Stimulated activated CD8-positive, alpha-beta memory T cell treated with anti-CD3 and anti-CD28 coated beads, Interleukin-7, amount 100 ng/mL, for 24 hours (primary cell): Measurements from ENCODE around the gene GORASP2.

Experiments
- DNase-seq: peaks from one replicate; pipeline ENCODE4 v3.0.0-alpha.2; 2020; ENCODE audit warnings: low read depth

GORASP2 gene

DNA sequence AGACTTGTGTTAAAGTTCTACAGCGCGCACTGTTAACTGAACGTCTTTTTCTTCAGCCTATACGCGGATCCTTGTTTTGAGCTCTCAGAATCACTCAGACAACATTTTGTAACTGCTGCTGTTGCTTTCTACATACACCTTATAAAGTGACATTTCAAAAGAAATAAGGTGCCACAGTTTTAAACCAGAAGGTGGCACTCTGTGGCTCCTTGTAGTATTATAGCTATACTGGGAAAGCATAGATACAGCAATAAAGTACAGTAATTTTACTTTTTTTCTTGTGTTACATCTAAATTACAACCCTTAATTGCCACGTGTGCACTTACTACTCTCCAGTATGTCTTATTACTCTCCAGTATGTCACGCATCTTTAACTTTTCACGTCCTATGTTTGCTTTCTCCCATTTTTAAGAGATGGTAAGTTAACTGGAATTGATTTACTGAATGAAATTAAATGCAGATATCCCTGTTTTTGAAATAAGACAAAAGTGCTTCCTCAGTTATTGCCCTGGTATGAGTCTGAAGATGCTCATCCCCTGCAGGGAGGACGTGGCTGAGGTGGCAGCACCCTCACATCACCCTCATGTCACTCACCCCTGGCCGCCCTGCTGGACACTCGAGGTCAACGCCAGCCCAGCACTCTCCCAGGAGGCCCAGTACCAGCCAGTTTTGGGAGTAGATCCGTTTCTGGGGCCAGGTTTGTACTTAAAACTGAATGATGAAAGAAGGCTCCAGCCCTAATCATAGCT, 37.8 kb downstream of the GORASP2 start:
- DNase-seq, result no peak

DNA sequence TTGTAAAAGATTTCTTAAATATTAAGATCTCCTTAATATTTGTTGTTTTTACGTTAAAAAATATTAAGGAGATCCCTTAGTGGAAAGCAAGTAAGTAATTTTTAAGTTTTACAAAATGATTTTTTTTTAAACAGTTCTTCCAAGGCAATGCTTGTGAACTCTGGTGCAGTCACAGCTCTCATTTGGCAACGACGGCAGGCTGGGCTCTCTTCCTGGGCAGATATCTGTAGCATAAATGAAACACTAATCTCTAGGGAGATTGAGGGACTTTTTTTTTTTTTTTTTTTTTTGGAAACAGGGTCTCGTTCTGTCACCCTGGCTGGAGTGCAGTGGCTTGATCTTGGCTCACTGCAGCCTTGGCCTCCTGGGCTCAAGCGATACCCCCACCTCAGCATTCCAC, 38.5 kb downstream of the GORASP2 start:
- no peak for DNase-seq

DNA sequence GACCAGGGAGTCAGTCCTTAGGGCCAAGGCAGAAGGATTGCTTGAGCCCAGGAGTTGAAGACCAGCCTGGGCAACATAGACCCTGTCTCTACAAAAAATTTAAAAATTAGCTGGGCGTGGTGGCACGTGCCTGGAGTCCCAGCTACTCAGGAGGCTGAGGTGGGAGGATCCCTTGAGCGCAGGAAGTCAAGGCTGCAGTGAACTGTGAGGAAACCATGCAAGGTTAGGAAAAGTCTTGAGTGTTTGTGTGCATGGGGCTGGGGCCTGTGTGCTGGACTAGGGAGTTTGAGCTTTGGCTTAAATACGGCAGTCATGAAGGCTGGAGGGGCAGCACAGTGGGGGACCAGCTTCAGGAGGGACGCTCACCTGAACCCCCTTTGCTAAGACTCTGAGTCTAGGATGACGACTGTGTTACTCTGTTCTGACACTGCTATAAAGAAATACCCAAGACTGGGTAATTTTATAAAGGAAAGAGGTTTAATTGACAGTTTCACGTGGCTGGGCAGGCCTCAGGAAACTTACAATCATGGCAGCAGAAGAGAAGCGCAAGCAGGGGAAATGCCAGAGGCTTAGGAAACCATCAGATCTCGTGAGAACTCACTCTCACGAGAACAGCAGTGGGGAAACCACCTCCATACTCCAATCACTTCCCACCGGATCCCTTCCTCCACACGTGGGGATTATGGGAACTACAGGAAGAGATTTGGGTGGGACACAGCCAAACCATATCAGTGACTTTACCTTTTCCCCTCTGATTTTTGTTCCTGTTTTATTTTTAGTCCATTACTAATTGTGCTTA, 39.4 kb downstream of the GORASP2 start:
- DNase-seq, result no peak

DNA sequence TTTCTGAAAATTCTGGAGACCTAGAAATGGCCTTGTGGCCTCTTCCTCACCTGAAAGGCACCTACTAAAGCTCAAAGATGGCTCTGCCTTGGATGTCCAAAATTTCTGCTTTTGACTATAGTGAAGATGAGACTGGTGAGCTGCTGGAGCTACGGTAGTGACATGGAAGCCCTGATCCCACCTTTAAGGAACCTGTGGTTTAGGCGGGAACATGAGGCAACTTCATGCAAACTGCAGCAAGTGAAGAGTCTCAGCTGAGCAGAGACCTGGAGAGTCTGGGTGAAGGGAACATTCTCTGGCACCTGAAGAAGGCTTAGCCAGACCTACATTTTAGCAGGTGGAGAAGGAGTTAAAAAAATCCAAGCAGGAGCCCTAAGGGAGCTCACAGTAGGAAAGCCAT, 40.0 kb downstream of the GORASP2 start:
- no peak for DNase-seq

DNA sequence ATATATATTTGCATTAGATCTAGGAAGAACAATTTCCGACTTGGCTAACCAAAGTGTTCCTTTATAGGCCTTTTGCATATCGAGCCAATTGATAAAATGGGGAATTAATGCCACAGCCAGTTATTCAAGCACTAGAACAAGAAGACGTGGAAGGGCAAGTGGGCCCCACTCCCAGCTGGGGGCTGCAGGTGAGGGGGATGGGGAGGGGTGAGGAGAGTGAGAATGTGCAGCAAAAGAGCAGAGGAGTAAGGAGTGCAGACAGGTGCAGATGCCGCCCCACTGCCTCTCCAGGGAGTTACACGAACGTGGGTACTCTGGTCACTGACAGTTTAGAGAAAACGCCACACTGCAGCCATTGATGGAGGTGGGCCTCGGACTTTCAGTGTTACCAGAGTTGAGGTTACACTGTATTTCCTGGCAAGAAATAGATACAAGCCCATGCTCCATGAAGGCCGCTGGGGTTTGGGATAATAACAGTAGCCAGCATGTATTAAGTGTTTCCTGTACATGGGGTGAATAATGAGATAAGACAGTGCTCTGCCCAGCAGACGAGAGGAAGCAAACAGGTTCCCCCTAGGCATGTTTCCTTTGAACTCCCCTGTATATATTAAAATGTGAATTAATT, 40.9 kb downstream of the GORASP2 start:
- no peak for DNase-seq

DNA sequence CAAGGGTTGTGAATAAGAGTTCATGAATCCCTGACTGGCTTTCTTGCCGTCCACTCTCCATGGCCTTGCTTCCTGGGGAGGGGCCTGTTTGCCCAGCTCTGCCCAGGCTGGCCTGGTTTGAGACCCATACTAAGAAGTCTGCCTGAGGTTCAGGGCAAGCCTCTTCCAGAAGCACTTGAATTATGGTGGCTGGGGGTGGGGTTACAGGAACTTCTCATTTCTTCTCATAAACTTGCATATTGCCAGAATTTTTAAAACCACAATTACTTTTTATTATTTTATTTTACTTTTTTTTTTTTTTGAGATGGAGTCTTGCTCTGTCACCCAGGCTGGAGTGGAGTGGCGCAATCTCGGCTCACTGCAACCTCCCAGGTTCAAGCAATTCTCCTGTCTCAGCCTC, 42.0 kb downstream of the GORASP2 start:
- DNase-seq, result no peak

DNA sequence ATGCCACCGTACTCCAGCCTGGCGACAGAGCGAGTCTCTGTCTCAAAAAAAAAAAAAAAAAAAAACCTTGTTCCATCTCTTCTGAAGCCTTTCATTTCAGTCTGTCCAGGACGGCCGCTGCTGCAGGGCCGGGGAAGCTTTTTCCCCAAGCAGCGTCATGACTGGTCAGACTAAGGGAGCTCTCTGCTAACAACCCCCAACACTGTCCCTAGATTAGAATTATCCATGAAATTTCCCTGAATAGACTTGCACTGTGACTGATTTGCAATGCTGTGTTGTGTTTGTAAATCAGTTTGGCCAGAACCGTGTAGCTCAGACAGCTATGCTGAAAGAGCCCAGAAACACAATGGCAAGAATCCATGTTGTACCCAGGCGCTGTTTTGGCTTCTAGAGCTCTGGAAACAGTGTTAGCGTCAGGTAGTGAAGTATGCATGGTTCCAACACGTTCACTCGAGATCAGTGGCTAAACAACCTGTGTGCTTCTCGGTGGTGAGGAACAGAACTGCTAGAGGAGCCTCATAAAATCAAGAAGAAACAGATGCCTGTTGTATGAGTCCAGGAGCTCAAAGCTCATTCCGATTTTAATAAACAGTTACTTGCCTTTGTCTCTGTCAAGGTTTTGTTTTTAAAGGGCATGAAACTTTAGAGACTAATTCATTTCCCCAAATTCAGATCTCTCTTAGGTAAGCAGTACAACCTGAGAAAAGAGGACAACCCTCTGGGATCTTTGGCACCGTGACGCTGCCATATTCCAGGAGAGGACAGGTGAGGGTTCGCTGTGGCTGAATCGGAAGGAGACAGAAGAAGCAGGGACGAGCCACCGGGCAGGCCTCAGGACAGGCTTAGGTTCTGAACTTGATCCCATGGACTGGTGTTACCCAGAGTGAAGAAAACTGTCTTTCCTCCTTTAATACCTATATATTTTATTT, 43.5 kb downstream of the GORASP2 start:
- no peak for DNase-seq

DNA sequence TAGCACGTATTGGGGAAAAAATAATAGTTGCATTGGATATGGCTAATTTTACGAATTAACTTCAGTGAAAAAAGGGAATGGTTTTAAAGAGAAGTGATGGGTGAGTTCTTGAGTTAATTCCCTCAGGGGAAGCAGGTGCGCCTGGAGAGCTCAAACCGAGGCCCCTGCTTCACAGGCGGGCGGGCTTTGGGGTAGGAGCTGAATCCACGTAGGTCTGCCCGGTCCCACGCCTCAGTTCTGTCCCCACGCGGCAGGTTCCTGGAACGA, 44.1 kb downstream of the GORASP2 start:
- no peak for DNase-seq

DNA sequence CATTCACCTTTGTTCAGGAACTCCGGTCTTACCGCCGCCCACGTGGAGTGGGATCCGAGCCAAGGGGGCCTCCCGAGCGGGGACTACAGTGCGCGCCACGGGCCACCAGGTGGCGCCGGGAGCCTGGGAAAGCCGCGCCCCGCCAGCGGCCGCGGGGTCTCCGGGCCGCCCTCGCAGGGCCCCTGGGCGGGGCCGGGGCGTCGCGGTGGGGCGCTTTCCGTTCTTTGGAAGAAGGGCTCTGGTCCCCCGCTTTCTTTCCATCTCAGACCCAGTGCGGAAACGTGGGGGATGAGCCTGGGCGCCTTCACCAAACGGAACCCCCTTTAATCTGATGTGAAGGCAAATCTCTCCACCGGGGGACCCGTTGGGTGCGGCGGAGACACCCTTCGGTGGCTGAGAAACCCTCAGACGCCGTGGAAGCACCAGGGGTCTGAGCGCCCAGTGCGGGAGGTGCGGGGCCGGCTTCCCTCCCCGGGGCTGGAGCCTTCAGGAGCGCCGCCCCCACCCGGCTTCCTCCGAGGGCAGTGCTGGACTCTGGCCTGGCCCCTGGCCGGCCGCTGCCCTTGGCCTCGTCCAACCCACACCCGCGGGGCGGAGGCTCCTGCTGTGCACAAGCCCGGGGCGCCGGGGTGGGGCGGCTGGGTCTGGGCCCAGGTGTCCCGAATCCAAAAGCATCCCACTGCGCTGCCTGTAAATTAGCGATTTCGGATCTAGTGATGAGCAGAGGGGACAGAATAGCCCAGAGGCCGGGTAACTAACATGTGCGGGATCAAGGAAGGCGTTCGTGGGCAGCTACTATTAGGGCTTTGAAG, 44.6 kb downstream of the GORASP2 start:
- peak; percentile 77 for DNase-seq

DNA sequence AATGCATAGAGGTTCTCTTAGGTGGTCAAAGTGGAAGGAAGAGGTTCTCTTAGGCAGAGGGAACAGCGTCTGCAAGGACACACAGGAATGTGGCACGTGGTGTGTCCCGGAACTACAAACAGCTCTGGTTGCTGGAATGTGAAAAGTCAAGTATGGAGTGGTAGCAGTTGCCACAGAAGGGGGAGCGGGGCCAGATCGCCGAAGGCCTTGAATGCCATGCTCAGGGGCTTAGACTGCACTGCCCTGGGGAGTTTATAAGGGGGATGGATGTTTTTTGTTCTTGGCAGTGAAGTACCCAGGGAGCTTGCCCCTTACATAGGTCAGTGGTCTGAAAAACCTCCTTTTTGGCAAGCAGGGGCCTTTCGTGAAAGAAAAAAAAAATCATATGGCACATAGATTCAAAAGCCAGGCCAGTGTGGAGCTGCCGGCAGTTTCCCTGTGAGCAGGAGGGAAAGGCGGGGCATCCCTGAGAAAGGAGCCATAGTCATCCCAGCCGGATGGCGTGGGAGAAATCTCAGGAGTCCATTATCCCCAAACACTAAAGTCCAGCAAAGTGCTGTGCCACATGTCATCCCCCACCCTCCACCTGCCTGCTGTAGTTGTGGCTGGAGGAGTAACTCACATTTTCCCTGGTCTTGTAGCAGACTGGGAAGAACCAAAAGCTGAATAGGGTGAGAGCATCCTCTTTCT, 45.4 kb downstream of the GORASP2 start:
- no peak for DNase-seq

DNA sequence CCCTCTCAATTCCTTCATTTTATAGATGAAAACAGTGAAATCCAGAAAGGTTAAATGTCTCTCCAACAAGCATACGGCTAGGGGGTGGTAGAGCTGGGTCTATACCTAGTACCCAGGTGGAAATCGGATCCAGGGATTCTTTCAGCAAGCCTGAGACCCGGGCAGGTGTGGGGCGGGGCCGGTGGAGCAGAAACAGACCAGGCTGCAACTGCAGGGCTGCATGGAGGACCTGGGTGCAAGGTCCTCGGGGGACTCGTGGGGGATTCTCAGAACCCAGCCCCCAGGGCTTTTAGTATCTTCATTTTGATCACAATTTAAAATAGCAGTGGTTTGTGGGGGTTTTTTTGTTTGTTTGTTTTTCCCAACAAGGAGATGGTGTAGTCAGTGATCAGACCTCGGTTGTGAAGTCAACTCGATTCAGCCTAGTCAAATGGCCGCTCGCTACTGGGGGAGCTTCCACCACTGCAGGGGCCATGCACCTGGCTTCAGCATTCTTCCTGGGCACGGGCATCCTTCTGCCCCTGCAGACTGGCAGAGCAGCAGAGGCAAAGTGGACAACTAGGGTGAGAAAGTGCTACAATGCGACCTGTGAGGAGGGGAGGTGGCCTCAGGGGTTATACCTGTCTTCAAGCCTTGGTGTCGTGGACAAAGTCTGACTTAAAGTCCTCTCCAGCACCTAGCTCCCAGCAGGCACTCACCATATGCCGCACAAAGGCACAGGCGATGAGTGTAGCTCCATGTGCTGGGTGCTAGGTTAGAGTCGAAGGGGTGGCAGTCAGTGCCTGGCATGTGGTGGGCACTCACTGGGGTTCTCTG, 46.3 kb downstream of the GORASP2 start:
- DNase-seq, result no peak

DNA sequence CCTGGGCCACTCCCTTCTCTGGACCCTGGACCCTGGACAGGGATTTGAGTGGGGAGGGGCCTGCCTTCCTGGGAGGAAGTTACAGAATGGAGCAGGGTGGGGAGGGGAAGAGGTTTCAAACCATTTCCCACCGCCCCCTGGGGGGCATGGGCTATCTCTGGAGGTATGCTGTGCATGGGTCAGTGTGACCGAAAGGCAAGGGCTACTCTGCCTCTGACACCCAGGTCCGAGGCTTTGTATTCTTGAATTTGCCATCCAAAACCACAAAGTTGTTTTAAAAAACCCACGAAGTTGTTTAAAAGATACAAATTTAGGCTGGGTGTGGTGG, 46.9 kb downstream of the GORASP2 start:
- DNase-seq, result no peak

DNA sequence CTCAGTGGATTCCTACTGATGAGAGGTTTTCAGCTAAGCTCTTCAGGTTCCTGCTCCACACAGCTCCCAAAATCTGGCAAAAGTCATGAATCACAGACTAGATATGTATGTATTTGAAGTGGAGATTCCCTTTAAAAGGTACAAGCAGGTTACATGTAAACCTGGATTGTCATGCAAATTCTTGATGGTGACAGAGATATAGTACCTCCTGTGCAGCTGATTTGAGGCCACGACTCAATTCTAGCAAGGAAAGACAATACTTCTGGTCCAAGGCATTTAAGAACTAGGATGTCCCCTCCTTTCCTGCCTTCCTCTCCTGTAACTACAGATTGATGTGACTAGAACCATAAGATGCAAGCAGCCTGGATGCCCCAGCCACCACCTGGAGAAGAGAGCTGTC, 55.0 kb downstream of the GORASP2 start:
- DNase-seq, result no peak

DNA sequence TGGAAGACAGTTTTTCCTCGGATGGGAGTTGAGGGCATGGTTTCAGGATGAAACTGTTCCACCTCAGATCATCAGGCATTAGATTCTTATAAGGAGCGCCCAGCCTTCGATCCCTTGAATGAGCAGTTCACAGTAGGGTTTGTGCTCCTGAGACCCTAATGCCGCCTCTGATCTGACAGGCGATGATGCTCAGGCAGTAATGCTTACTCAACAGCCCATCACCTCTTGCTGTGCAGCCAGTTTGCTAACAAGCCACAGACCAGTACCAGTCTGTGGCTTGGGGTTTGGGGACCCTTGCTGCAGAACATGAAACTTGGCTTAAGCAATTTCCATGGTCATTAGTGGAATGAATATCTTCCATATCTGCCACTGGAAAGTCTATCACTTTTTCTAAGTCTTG, 56.4 kb downstream of the GORASP2 start:
- DNase-seq, result no peak

DNA sequence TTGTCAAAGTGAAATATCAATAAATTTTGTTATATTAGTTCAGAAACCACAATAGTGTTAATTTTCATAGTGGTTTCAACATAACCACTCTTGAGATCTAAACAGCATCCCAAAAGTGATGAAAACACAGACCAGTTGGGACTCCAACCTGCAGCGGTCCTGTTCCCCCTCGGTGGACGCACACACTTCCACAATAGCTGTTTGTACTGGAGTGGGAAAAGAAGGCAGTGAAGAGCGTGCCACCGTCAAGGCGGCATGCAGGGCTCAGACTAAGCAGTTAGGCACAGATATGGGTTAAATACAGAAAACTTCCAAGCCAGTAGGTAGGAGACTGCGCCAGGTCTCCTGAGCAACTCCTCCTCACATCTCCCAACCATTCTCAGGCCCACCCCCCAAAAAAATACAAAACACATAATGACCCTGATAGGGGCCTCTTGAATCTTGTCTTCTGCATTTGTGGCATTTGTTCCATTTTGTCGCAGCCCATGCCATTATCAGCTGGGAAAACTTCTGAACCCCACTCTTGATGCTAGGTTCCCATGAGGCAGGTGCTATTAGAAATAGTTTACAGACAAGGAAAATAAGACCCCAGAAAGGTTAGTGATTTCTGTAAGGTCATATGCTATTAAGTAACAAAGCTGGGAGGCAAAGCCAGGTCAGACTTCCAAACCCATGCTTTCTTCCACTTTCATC, 57.7 kb downstream of the GORASP2 start:
- DNase-seq, result no peak

DNA sequence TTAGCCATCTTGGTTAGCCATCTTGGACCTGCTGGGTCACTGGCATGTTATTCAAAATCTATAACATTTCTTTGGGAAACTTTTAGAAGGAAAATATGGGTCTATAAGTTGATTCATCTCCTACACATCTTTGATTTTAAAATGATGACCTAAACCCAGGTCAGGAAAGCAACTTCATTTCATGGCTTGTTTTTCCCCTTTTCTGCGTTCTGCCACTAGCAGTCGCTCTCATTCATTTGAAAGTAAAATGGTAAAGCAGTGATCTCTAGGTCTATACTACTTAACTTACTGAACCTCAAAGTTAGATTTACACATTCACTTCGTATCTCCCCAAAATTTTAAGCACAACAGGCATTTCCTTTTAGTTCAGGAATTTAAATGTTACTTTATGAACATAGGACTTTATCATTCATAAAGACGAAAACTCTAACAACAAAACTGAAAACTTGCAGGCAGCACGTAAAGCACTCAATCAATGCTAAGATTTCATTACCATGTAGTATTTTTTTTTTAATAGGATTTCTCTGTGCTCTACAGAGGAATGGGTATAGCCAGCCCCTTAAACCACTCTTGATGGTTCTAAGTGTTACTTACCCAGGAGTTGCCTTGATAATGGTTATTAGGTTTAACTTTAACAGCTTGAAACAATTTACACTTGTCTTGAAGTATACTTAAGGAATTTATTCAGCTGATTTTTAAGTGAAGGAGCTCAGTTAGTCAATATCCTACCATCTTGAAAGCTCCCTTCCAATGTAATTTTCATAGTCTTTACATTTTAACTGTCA, 62.5 kb downstream of the GORASP2 start:
- DNase-seq, result no peak

DNA sequence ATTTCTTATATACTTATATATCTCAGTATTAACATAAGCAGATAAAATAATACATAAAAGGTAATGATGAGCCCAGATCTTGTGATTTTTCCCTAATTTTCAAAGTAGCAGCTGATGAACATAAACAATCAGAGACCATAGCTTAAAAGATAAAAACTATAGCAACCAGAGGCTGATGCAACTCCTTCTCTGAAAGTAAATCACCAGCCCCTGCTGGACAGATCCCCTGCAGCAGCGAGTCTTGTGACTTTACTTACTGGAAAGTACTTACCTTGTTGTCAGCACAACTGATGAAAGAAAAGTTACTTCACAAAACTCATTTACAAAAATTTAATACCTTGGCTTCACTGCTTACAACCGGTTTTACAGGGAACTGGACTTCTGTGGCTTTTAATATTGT, 67.3 kb downstream of the GORASP2 start:
- no peak for DNase-seq

DNA sequence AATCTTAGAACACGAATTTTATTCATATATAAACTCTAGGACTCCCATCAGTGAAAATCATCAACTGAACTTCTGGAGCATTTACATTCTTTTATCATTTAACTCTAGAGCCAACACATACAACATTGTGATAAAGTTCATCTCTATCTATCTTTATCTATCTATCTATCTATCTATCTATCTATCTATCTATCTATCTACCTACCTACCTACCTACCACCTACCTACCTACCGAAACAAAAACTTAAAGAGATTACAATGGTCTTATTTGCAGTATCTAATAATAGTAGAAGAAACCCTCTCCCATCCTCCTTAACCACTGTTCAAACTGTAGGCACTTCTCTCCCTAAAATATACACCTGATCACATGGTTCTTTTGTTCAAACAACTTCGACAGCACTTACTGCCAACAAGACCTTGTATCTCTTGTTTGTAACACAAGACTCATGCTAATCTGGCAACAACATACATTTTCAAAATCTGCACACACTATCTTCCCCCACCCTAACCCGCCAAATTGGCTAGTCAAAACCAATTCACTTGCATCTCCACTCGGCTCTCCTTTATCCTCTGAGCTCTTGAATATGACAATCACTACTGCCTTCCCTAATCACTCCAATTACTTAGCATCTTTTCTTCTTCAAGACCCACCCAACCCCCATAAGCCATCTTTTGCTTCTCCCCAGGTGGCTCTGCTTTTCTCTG, 69.0 kb downstream of the GORASP2 start:
- no peak for DNase-seq
